SU-DHL-6 (cell line): ENCODE data around the gene TRMT112.
A peak's percentile ranks its signal among the peaks of the same experiment; 100 is the strongest.

Experiments used
- H2AFZ ChIP-seq: fragments of 200-600 bp; sonication (generic); 2 replicates; pipeline ENCODE4 v1.6.1; 2014; ENCODE audit warnings: low read depth, mild to moderate bottlenecking, moderate library complexity, mixed read lengths, antibody characterized with exemption, low read length; ENCODE audit not compliant: severe bottlenecking
- H3F3A ChIP-seq: fragments of 200-600 bp; shearing (Covaris generic); 2 replicates; pipeline ENCODE4 v1.6.0; 2016; ENCODE audit warnings: antibody characterized with exemption, mild to moderate bottlenecking; ENCODE audit not compliant: insufficient read depth
- H3K27ac ChIP-seq: fragments of 200-600 bp; sonication (generic); 2 replicates; pipeline ENCODE4 v1.5.1; 2016; ENCODE audit warnings: low read depth, mild to moderate bottlenecking, low read length, moderate library complexity, mixed read lengths
- H3K27me3 ChIP-seq: fragments of 200-600 bp; sonication (generic), shearing (Covaris generic); 2 replicates; pipeline ENCODE4 v1.6.0; 2014; ENCODE audit warnings: mild to moderate bottlenecking, low read length
- H3K36me3 ChIP-seq: fragments of 200-600 bp; sonication (generic); 2 replicates; pipeline ENCODE4 v1.6.1; 2014; ENCODE audit warnings: mild to moderate bottlenecking, low read length, mixed read lengths
- H3K4me2 ChIP-seq: fragments of 300-600, 200-600 bp; shearing (Covaris generic), sonication (generic); 2 replicates; pipeline ENCODE4 v1.6.0; 2014; ENCODE audit warnings: low read length, low read depth, mild to moderate bottlenecking; ENCODE audit not compliant: poor library complexity, severe bottlenecking
- H3K4me3 ChIP-seq: fragments of 200-600 bp; sonication (generic); 2 replicates; pipeline ENCODE4 v1.5.1; 2014; ENCODE audit warnings: antibody characterized with exemption, low read length, mild to moderate bottlenecking, mixed read lengths; ENCODE audit not compliant: insufficient read depth, poor library complexity, severe bottlenecking
- H3K79me2 ChIP-seq: fragments of 200-600 bp; sonication (generic); 2 replicates; pipeline ENCODE4 v1.6.1; 2014; ENCODE audit warnings: mild to moderate bottlenecking, low read length, moderate library complexity; ENCODE audit not compliant: insufficient read depth
- H3K9ac ChIP-seq: fragments of 200-600 bp; sonication (generic); 2 replicates; pipeline ENCODE4 v1.7.0; 2014; ENCODE audit warnings: mild to moderate bottlenecking, low read length
- H3K9me2 ChIP-seq: fragments of 200-600 bp; sonication (generic); replicated peaks from 2 replicates; pipeline ENCODE4 v1.6.1; 2014; ENCODE audit warnings: low read length; ENCODE audit not compliant: insufficient read depth
- H3K9me3 ChIP-seq: fragments of 200-600 bp; sonication (generic); 2 replicates; pipeline ENCODE4 v1.6.1; 2014; ENCODE audit warnings: low read length, mixed read lengths; ENCODE audit not compliant: insufficient read depth
- H4K20me1 ChIP-seq: fragments of 200-600 bp; sonication (generic); 2 replicates; pipeline ENCODE4 v1.6.1; 2014; ENCODE audit warnings: low read depth, mild to moderate bottlenecking, antibody characterized with exemption, low read length, moderate library complexity, mixed read lengths
- EZH2phosphoT487 ChIP-seq: fragments of 200-600 bp; sonication (generic), shearing (Covaris generic); conservative IDR thresholded peaks from 2 replicates; pipeline ENCODE4 v1.6.1; 2018; ENCODE audit warnings: mild to moderate bottlenecking, antibody characterized with exemption, low read length, moderate library complexity, mixed read lengths
- TF ChIP-seq, protein P1 (sequence below): fragments of 200-600 bp; sonication (generic); IDR thresholded peaks from one replicate; pipeline ENCODE4 v1.5.1; 2017; ENCODE audit warnings: antibody characterized with exemption, mild to moderate bottlenecking, low read length, moderate library complexity; ENCODE audit not compliant: insufficient read depth, poor library complexity, severe bottlenecking

The TRMT112 gene

GRCh38 chr11:64333556-64333955, 16.2 kb upstream of the TRMT112 start:
- H3K9me2 ChIP-seq: no peaks in the 10 kb centered on the region
- H3K4me2 ChIP-seq: no peak overlapping the region
- H3F3A ChIP-seq: 0 out of 2 replicates have a peak, but pooled peaks cover 4% of the 10 kb centered on the region
- H3K9me3 ChIP-seq: no peaks in the 10 kb centered on the region
- H3K27me3 ChIP-seq: no peaks in the 10 kb centered on the region
- TF ChIP-seq, protein P1, sequence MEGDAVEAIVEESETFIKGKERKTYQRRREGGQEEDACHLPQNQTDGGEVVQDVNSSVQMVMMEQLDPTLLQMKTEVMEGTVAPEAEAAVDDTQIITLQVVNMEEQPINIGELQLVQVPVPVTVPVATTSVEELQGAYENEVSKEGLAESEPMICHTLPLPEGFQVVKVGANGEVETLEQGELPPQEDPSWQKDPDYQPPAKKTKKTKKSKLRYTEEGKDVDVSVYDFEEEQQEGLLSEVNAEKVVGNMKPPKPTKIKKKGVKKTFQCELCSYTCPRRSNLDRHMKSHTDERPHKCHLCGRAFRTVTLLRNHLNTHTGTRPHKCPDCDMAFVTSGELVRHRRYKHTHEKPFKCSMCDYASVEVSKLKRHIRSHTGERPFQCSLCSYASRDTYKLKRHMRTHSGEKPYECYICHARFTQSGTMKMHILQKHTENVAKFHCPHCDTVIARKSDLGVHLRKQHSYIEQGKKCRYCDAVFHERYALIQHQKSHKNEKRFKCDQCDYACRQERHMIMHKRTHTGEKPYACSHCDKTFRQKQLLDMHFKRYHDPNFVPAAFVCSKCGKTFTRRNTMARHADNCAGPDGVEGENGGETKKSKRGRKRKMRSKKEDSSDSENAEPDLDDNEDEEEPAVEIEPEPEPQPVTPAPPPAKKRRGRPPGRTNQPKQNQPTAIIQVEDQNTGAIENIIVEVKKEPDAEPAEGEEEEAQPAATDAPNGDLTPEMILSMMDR: no peak
- no peak for TF ChIP-seq EZH2phosphoT487
- no peaks in the 10 kb centered on the region for H4K20me1 ChIP-seq
- H3K27ac ChIP-seq: no peak overlapping the region
- H3K4me3 ChIP-seq: no peak overlapping the region
- no peak overlapping the region for H3K9ac ChIP-seq
- H3K79me2 ChIP-seq: no peaks in the 10 kb centered on the region
- no peaks in the 10 kb centered on the region for H3K36me3 ChIP-seq
- H2AFZ ChIP-seq: no peak overlapping the region

DNA sequence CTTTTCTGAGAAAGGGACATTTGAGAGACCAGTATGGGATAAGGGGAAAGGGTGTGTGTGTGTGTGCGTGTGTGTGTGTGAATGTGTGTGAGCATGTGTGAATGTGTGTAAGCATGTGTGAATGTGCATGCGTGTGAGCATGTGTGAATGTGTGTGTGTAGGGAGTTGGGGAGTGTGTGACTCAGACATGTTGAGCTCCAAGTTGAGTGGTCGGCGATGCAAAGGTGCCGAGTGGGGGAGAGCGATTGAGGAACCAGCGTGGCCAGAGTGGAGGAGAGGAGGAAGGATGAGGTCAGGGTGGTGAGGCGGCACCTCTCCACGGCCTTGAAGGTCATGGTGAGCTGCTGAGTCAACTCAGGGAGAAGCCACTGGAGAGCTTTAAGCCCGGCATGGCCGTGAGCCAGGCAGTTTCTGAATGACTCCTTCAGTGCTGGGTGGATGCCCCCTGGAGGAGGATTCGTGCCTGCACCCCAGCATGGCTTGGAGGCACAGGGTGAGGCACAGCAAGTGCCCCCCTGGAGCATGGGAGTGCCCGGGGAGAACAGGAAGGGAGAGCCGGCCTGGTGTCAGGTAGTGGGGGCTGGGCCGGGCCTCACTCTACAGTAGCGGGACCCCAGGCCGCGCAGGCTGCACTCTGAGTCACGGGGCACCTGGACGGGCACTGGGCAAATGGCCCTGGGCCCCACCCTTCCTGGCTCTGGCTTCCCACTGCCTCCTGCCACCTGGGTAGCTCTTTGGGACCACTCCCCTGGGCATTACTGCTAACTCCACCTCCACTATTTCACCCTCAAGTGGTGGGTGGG, 14.4 kb upstream of the TRMT112 start:
- Histone ChIP-seq H3K27ac (no peak overlapping the region), H3K4me3 (no peak overlapping the region)

GRCh38 chr11:64330888-64331287, 13.5 kb upstream of the TRMT112 start:
- no peaks in the 10 kb centered on the region for H3K79me2 ChIP-seq
- no peaks in the 10 kb centered on the region for H3K9me3 ChIP-seq
- no peaks in the 10 kb centered on the region for H4K20me1 ChIP-seq
- H3K9ac ChIP-seq: no peak overlapping the region
- H3K4me2 ChIP-seq: no peak overlapping the region
- no peaks in the 10 kb centered on the region for H3K36me3 ChIP-seq
- TF ChIP-seq EZH2phosphoT487: no peak
- TF ChIP-seq, protein P1: no peak
- H3K27ac ChIP-seq: no peak overlapping the region
- no peaks in the 10 kb centered on the region for H3K9me2 ChIP-seq
- no peaks in the 10 kb centered on the region for H3F3A ChIP-seq
- H3K27me3 ChIP-seq: no peaks in the 10 kb centered on the region
- H3K4me3 ChIP-seq: no peak overlapping the region
- H2AFZ ChIP-seq: no peak overlapping the region

More for the DNA sequence above, 14.4 kb upstream of the TRMT112 start:
- Histone ChIP-seq H3F3A (no peaks in the 10 kb centered on the region), H3K36me3 (no peaks in the 10 kb centered on the region), H3K9me3 (no peaks in the 10 kb centered on the region), H3K9ac (no peak overlapping the region; the same call in 1 of the 2 replicates), H3K79me2 (no peaks in the 10 kb centered on the region), H3K27me3 (no peaks in the 10 kb centered on the region), H3K4me2 (no peak overlapping the region), H4K20me1 (no peaks in the 10 kb centered on the region), H3K9me2 (no peaks in the 10 kb centered on the region), H2AFZ (no peak overlapping the region)
- TF ChIP-seq, protein P1: peak; percentile 19
- TF ChIP-seq EZH2phosphoT487: no peak
